ENCODE data around the gene TBRG4. TPM values are rescaled to one million over a fixed set of nuclear protein-coding genes. Genes with fewer than 3 reads are reported as not detected.

The TBRG4 gene
- total and polyA plus RNA-seq, 8 donors, result 15.6 to 39.8 (median 25.2) TPM

DNA sequence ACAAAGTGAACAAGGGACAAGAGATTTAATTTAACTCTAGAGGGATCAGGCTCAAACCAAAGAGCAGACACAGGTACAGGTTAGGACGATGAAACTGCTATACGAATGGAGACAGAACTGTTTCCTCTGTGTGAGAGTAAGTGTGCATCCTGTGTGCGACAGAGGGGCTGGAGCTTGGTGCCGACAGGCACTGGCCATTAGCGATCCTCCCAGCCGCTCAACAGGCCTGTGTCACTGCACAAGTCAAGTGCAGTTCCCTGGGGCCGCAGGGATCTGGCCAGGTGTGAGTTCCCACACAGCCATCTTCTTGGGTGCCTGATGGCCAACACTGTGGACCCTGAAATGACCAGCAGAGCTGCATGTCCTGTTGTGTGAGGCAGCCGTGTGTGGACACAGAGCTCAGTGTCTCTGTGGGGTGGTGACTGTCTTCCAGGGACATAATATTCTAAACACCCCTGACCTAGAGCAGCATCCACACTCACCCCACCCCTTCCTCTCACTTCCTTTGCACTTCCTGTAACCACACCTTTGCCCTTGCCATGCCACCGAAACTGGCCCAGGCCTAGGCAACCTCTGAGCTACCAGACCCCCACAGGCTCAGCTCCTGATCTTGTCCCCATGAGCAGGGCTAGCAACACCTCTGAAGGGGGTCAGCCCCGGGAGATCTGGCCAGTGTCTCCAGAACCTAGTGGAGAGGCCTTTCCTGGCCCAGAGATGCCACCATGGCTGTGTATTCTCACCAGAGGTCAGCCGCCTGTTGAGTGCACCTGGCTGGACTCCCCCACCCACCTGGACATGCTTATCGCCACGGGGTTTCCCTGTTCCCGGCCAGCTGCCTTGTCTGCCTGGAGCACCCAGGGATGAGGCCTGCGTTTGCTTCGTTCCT is 11.7 kb upstream of the TBRG4 start:
- DNase-seq (no peak), FAIRE-seq (no peak), ATAC-seq (no peak)
- no peak for TF ChIP-seq CTCF (IDR thresholded peaks at IDR 0.05)
- Histone ChIP-seq H3K4me1 (no peaks in the 10 kb centered on the region), H3K4me3 (no peak overlapping the region), H3K9me3 (no peaks in the 10 kb centered on the region), H3K27ac (no peak overlapping the region), H3K36me3 (no peaks in the 10 kb centered on the region), H3K27me3 (no peaks in the 10 kb centered on the region)
- intact Hi-C loops (cut with DNase I), result no loop called here
- 63 to 74% methylated on average over 16 of the region's 16 CpGs for WGBS, 2 donors

DNA sequence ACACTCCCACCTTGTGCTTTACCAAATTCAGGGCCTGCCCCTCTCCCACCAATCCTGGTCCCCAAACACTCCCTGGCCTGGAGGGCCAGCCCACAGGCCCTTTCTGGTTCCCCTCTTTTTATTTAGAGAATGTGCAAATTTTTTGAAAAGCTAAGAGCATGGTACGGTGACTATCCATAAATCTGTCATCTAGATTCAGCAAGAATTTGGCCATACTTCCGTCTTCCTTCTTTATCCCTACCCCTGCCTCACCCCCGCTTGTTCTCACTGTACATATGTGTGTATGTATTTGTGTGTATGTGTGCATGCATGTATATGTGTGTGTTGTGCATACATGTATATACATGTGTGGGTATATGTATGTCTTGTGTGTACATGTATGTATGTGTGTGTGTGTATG is 8.1 kb upstream of the TBRG4 start:
- no peak for TF ChIP-seq CTCF (IDR thresholded peaks at IDR 0.05)
- FAIRE-seq, result no peak
- intact Hi-C loops (cut with DNase I), result no loop called here

GRCh38 chr7:45118889-45119331 is 7.4 kb upstream of the TBRG4 start:
- 90 to 94% methylated on average over 2 to 3 of the region's 3 CpGs for WGBS, 2 donors
- Histone ChIP-seq H3K27me3 (no peaks in the 10 kb centered on the region), H3K4me1 (no peaks in the 10 kb centered on the region), H3K4me3 (no peak overlapping the region), H3K36me3 (no peaks in the 10 kb centered on the region), H3K9me3 (no peaks in the 10 kb centered on the region), H3K27ac (no peak overlapping the region)
- FAIRE-seq (no peak), ATAC-seq (no peak), DNase-seq (no peak)
- intact Hi-C loops (cut with DNase I), result no loop called here
- TF ChIP-seq CTCF (IDR thresholded peaks at IDR 0.05), result no peak

More for the DNA sequence above, 8.1 kb upstream of the TBRG4 start:
- Histone ChIP-seq H3K36me3 (no peaks in the 10 kb centered on the region), H3K27me3 (no peaks in the 10 kb centered on the region), H3K9me3 (no peaks in the 10 kb centered on the region), H3K27ac (no peak overlapping the region), H3K4me1 (no peaks in the 10 kb centered on the region), H3K4me3 (no peak overlapping the region)
- 93 to 95% methylated on average over 3 of the region's 3 CpGs for WGBS, 2 donors
- no peak for ATAC-seq
- no peak for DNase-seq

DNA sequence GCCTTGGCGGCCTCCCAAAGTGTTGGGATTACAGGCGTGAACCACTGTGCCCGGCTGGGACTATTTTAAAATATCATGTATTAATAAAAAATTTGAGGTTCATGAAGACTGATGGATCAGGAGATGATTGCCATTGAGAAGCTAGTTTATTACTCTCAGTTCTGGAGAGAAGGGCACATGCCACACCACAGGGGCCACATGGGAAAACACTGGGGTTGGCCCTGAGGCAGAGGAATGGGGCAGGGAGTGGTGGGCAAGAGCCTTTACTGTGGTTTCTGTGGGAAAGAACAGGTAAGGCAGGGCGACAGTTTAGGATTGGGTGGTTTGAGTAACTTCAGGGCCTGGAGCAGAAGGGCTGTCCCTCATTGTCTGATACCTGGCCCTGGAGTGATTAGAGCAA is 6.8 kb upstream of the TBRG4 start:
- intact Hi-C loops (cut with DNase I), result no loop called here
- TF ChIP-seq CTCF (IDR thresholded peaks at IDR 0.05), result no peak
- ATAC-seq, result no peak
- DNase-seq, result no peak
- Histone ChIP-seq H3K4me1 (no peaks in the 10 kb centered on the region), H3K4me3 (no peak overlapping the region), H3K36me3 (no peaks in the 10 kb centered on the region), H3K27ac (no peak overlapping the region), H3K27me3 (no peaks in the 10 kb centered on the region), H3K9me3 (no peaks in the 10 kb centered on the region)
- no peak for FAIRE-seq
- WGBS, 2 donors, result 85 to 89% methylated on average over 4 of the region's 4 CpGs

DNA sequence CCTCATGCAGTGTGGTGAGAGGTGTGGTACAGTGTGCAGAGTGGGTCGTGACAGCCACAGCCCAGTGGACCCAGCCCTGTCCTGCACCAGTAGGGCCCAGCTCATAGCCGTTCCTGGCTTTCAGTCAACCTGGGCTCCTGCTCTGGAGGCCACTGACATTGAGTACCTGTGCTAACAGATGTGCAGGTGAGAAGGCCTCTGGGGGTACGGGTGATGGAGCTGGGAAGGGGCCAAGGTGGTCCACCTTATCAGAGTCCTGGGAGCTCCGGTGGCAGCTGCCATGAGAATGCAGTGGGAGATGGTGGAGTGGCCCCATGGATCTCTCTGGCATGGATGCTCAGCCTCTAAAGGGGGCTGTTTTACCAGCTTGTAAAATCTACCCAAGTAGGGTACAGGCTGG is 6.1 kb upstream of the TBRG4 start:
- intact Hi-C loops (cut with DNase I), result no loop called here
- H3K9me3 ChIP-seq, result no peaks in the 10 kb centered on the region
- no peaks in the 10 kb centered on the region for H3K36me3 ChIP-seq
- no peak overlapping the region for H3K27ac ChIP-seq
- no peak for TF ChIP-seq CTCF (IDR thresholded peaks at IDR 0.05)
- DNase-seq, result no peak
- no peaks in the 10 kb centered on the region for H3K4me1 ChIP-seq
- 65 to 80% methylated on average over 4 of the region's 4 CpGs for WGBS, 2 donors
- no peak for FAIRE-seq
- H3K4me3 ChIP-seq, result no peak overlapping the region
- ATAC-seq, result no peak
- H3K27me3 ChIP-seq, result no peaks in the 10 kb centered on the region
